ENCODE measurements around the gene RAB1A. TPM values are rescaled to one million over a fixed set of nuclear protein-coding genes. Genes with fewer than 3 reads are reported as not detected.

Gene RAB1A
- total RNA-seq, 1 experiment from 2014 or later = 79.1 TPM

DNA sequence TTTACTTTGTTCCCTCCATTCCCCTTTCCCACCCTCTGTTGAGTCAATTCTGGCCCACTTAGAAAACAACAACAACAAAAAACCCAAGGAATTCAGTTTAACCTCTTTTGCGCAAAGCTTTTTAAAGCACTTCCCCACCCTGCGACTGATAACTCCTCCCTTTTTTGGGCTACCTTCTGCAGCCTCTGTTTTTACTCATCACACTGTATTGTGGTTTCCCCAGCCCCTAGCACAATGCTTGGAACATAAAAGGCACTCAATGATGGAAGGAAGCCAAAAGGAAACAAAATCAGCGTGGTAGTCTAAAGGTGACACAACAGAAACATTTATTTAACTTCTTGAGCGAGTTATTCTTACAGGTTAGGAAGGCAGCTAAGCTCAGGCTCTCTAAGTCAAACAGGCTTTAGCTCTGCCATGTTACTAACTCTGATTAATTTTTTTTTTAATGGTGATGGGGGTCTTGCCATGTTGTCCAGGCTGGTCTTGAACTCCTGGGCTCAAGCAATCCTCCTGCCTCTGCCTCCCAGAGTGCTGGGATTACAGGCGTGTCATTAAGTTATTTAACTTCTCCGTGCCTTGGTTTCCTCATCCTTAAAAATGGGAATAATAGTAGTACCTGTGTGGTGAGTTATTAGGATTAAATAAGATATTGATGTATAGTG is 72.4 kb downstream of the RAB1A start:
- Histone ChIP-seq H3K4me2 (ENCODE audit: low read depth, low read length, poor library complexity, severe bottlenecking) (peak overlapping the region; percentile 85), H3K27me3 (ENCODE audit: low read length) (no peaks in the 10 kb centered on the region), H3K9me2 (replicated peaks; ENCODE audit: insufficient read depth, low read length) (no peaks in the 10 kb centered on the region), H2AFZ (ENCODE audit: low read length) (no peak overlapping the region), H3K4me1 (ENCODE audit: low read length) (peaks cover 63% of the 10 kb centered on the region), H3K9me3 (ENCODE audit: low read length) (no peaks in the 10 kb centered on the region), H4K20me1 (ENCODE audit: insufficient read depth, low read depth, low read length) (no peaks in the 10 kb centered on the region), H3K9ac (ENCODE audit: low read length) (peak overlapping the region; percentile 86), H3K27ac (ENCODE audit: low read length) (peak overlapping the region; percentile 76), H3K4me3 (ENCODE audit: low read length) (peak overlapping the region; percentile 87), H3K36me3 (ENCODE audit: insufficient read depth, low read length) (no peaks in the 10 kb centered on the region; the same call in 1 of the 2 replicates), H3K79me2 (ENCODE audit: low read length) (peaks cover 73% of the 10 kb centered on the region)
- DNase-seq = peak; percentile 75

DNA sequence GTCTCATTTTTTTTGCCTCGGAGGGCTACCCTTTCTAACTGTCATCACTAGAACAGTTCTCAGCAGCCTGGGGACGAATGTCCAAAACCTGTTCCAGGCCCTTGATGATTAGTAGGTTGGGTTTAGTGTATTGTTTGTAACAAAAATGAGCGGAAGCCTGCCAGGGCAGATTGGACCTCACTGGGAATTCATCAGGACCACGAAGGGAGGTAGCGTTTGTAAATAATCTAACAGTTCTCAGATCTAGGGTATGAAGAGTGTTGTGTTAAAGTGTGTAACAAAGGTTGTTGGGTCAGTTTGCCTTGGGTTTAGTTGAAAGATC is 72.9 kb downstream of the RAB1A start:
- Histone ChIP-seq H3K9me3 (ENCODE audit: low read length) (no peaks in the 10 kb centered on the region), H3K9me2 (replicated peaks; ENCODE audit: insufficient read depth, low read length) (no peaks in the 10 kb centered on the region), H4K20me1 (ENCODE audit: insufficient read depth, low read depth, low read length) (no peaks in the 10 kb centered on the region), H3K4me3 (ENCODE audit: low read length) (peak overlapping the region; percentile 87), H3K4me1 (ENCODE audit: low read length) (peaks cover 64% of the 10 kb centered on the region), H3K27ac (ENCODE audit: low read length) (peak overlapping the region; percentile 76), H3K36me3 (ENCODE audit: insufficient read depth, low read length) (peaks cover 2% of the 10 kb centered on the region; the same call in 1 of the 2 replicates), H3K27me3 (ENCODE audit: low read length) (no peaks in the 10 kb centered on the region), H2AFZ (ENCODE audit: low read length) (peak overlapping the region; percentile 32; the same call in 1 of the 2 replicates), H3K79me2 (ENCODE audit: low read length) (peaks cover 69% of the 10 kb centered on the region), H3K4me2 (ENCODE audit: low read depth, low read length, poor library complexity, severe bottlenecking) (peak overlapping the region; percentile 85), H3K9ac (ENCODE audit: low read length) (peak overlapping the region; percentile 86)
- DNase-seq = no peak

DNA sequence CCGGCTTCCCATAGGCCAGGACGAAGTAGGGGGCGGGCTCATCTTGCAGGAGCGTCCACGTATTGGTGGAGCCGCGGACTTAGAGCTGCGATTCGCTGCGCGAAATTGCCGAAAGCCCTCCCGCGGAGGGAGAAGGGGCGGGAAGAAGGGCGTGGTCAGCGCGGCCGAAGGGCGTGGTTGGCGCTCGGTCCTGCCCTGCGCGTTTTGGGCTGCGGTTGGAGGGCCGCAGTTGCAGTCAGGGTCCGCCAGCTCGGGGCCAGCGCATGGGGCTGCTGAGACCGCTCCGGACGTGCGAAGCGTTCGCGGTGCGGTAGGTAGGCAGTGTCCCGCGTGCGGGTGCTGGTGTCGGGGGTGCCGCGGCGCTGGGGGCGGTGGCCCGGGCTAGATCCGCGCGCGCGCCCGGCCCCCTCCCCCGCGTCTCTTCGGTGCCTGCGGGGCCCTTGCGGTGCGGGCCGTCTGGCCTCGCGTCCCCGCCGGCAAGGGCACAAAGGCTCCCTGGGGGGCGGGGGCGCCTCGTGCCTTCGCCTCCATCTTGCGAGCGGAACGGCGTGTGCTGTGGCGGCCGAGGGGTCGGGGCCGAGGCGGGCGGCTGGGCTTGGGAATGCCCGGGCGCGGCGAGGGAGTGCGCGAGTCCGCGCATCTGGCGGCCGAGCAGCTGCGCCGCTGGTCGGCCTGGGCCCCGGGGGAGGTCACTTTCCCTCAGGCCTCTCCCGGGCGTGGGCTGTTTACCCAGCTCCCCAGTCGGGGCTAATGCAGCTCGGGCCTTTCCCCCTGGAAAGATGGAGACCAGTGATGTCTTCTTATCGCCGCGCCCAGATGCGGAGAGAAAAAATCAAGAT is 73.5 kb downstream of the RAB1A start, which contains the start of gene CEP68:
Gene CEP68 (plus strand): TSS at position 202 of the 839 bp plus-strand sequence. CDS start 13,029 bp downstream, outside the sequence.
- Histone ChIP-seq H4K20me1 (ENCODE audit: insufficient read depth, low read depth, low read length) (no peaks in the 10 kb centered on the region), H3K9me3 (ENCODE audit: low read length) (no peaks in the 10 kb centered on the region), H3K9me2 (replicated peaks; ENCODE audit: insufficient read depth, low read length) (no peaks in the 10 kb centered on the region), H3K4me2 (ENCODE audit: low read depth, low read length, poor library complexity, severe bottlenecking) (peak within 1 kb of the TSS; percentile 93), H3K36me3 (ENCODE audit: insufficient read depth, low read length) (peaks cover 8% of the 10 kb centered on the region), H3K27me3 (ENCODE audit: low read length) (no peaks in the 10 kb centered on the region), H3K9ac (ENCODE audit: low read length) (peak within 1 kb of the TSS; percentile 86), H2AFZ (ENCODE audit: low read length) (peak within 1 kb of the TSS; percentile 82), H3K4me3 (ENCODE audit: low read length) (peak within 1 kb of the TSS; percentile 87), H3K79me2 (ENCODE audit: low read length) (peaks cover 63% of the 10 kb centered on the region), H3K4me1 (ENCODE audit: low read length) (peaks cover 69% of the 10 kb centered on the region), H3K27ac (ENCODE audit: low read length) (peak within 1 kb of the TSS; percentile 76)
- DNase-seq = peak; percentile 100

DNA sequence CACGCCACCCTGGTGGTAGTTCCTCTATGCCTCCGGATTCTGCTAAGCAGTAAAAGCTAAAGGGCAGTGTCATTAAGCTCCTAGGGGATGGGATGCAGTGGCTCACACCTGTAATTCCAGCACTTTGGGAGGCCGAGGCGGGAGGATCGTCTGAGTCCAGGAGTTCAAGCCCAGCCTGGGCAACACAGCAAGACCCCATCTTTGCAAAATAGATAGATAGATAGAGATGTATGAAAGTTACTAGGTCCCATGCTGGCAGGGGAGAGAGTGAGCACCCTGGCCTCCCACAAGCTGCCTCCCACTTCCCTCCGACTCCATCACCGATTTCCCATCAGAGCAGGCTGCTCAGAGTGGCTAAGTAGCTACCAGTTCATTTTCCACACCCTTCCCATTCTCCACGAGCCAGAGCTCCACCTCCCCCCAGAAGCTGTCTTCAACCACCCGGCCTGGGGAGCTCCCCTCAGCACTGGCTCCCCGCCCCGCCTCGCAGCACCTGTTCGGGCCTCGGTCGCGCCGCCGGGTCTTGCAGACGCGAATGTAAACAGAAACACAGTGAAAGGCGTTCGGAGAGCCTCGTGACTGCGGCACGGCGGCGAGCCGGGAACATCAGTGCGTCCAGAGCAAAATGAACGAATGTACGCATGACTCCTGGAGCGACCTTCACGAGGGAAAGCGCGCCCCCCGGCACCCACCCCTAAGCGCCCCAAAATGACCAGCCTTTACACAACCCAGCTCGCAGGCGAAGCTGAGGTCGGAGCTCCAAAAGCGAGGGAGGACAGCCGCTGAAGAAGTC is 74.3 kb downstream of the RAB1A start:
- Histone ChIP-seq H3K4me2 (ENCODE audit: low read depth, low read length, poor library complexity, severe bottlenecking) (peak overlapping the region; percentile 93), H3K79me2 (ENCODE audit: low read length) (peaks cover 56% of the 10 kb centered on the region), H3K4me3 (ENCODE audit: low read length) (peak overlapping the region; percentile 87), H2AFZ (ENCODE audit: low read length) (peak overlapping the region; percentile 82), H3K27me3 (ENCODE audit: low read length) (no peaks in the 10 kb centered on the region), H3K27ac (ENCODE audit: low read length) (peak overlapping the region; percentile 10; the same call in 1 of the 2 replicates), H4K20me1 (ENCODE audit: insufficient read depth, low read depth, low read length) (no peaks in the 10 kb centered on the region), H3K9me3 (ENCODE audit: low read length) (no peaks in the 10 kb centered on the region), H3K4me1 (ENCODE audit: low read length) (peaks cover 75% of the 10 kb centered on the region), H3K36me3 (ENCODE audit: insufficient read depth, low read length) (peaks cover 14% of the 10 kb centered on the region), H3K9me2 (replicated peaks; ENCODE audit: insufficient read depth, low read length) (no peaks in the 10 kb centered on the region), H3K9ac (ENCODE audit: low read length) (peak overlapping the region; percentile 74)
- no peak for DNase-seq

DNA sequence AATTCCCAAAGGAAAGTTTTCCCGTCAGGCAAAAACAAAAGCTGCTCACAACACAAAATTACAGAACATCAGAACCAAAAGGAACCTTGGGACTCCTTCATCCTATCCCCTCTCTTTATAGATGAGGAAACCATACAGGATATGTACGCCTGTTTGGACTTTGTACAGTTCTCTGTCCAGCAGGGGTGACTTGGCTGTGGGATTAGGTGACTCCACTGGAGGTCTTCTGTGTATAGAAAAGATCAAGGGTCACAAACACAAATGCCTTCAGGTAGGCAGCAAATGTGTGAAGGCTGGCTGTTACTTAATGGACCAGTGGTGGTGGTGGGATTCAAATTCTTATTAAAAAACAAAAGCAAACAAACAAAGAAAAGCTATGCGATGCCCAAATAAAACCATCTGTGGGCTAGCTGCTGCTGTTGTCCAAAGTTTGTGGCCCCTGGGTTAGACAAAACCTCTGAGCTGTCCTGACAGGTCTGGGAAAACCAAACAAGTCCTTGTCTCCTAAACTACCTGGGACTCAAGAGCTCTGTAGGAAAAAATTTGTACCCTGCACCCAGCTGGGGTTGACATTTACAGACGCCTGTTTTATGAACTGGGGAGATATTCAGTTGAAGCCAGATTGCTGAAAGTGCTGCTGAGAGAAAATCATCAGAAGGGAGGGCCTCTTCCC is 75.0 kb downstream of the RAB1A start:
- no peak overlapping the region for H2AFZ ChIP-seq (ENCODE audit: low read length)
- H3K4me3 ChIP-seq (ENCODE audit: low read length) = peak overlapping the region; percentile 87
- peaks cover 14% of the 10 kb centered on the region; the same call in 1 of the 2 replicates for H3K36me3 ChIP-seq (ENCODE audit: insufficient read depth, low read length)
- peaks cover 74% of the 10 kb centered on the region for H3K4me1 ChIP-seq (ENCODE audit: low read length)
- peak overlapping the region; percentile 93 for H3K4me2 ChIP-seq (ENCODE audit: low read depth, low read length, poor library complexity, severe bottlenecking)
- H3K27me3 ChIP-seq (ENCODE audit: low read length) = no peaks in the 10 kb centered on the region
- H4K20me1 ChIP-seq (ENCODE audit: insufficient read depth, low read depth, low read length) = no peaks in the 10 kb centered on the region
- H3K9ac ChIP-seq (ENCODE audit: low read length) = peak overlapping the region; percentile 74
- no peak for DNase-seq
- peak overlapping the region; percentile 33; the same call in 1 of the 2 replicates for H3K27ac ChIP-seq (ENCODE audit: low read length)
- H3K9me2 ChIP-seq (replicated peaks; ENCODE audit: insufficient read depth, low read length) = no peaks in the 10 kb centered on the region
- H3K9me3 ChIP-seq (ENCODE audit: low read length) = no peaks in the 10 kb centered on the region
- peaks cover 49% of the 10 kb centered on the region for H3K79me2 ChIP-seq (ENCODE audit: low read length)

DNA sequence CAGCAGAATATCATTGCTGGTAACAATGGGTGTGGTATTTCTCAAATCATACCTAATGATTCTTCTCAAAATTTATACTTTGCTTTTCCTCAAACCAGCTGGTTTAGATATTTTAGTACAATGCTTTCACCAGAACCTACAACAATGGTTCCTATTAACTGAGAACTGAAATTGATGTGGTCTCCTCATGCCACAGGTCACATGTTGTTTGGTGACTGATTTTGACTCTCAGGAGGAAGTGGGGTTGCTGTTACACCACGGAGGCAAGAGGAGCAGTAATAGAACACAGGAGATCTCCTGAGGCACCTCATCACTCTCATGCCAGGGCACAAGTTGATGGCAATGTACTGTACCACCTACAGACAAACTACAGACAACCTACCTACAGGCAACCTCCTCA is 76.7 kb downstream of the RAB1A start:
- no peaks in the 10 kb centered on the region for H4K20me1 ChIP-seq (ENCODE audit: insufficient read depth, low read depth, low read length)
- peak overlapping the region; percentile 4; the same call in 1 of the 2 replicates for H3K4me3 ChIP-seq (ENCODE audit: low read length)
- H3K79me2 ChIP-seq (ENCODE audit: low read length) = peaks cover 32% of the 10 kb centered on the region
- peaks cover 67% of the 10 kb centered on the region for H3K4me1 ChIP-seq (ENCODE audit: low read length)
- H3K27me3 ChIP-seq (ENCODE audit: low read length) = no peaks in the 10 kb centered on the region
- no peaks in the 10 kb centered on the region for H3K9me2 ChIP-seq (replicated peaks; ENCODE audit: insufficient read depth, low read length)
- H2AFZ ChIP-seq (ENCODE audit: low read length) = no peak overlapping the region
- DNase-seq = peak; percentile 67
- H3K9ac ChIP-seq (ENCODE audit: low read length) = peak overlapping the region; percentile 74; the same call in 1 of the 2 replicates
- peak overlapping the region; percentile 93 for H3K4me2 ChIP-seq (ENCODE audit: low read depth, low read length, poor library complexity, severe bottlenecking)
- peaks cover 16% of the 10 kb centered on the region; the same call in 1 of the 2 replicates for H3K36me3 ChIP-seq (ENCODE audit: insufficient read depth, low read length)
- H3K9me3 ChIP-seq (ENCODE audit: low read length) = no peaks in the 10 kb centered on the region; the same call in 1 of the 2 replicates
- peak overlapping the region; percentile 33 for H3K27ac ChIP-seq (ENCODE audit: low read length)

DNA sequence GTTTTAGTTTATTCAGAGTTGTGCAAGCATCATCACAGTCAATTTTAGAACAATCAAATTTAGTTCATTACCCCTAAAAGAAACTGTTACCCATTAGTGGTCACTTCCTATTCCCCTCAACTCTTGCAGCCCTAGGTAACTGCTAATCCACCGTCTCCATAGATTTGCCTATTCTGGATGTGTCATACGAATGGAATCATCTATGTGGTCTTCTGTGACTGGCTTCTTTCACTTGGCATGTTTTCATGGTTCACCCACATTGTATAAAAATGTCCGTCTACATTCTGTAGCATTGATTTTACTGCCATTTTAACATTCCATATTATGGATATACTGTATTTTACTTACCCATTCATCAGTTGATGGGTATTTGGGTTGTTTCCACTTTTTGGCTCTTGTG is 79.0 kb downstream of the RAB1A start:
- Histone ChIP-seq H4K20me1 (ENCODE audit: insufficient read depth, low read depth, low read length) (no peaks in the 10 kb centered on the region), H3K36me3 (ENCODE audit: insufficient read depth, low read length) (peaks cover 24% of the 10 kb centered on the region; the same call in 1 of the 2 replicates), H3K4me1 (ENCODE audit: low read length) (peaks cover 55% of the 10 kb centered on the region), H2AFZ (ENCODE audit: low read length) (no peak overlapping the region), H3K27me3 (ENCODE audit: low read length) (no peaks in the 10 kb centered on the region), H3K27ac (ENCODE audit: low read length) (no peak overlapping the region), H3K9me2 (replicated peaks; ENCODE audit: insufficient read depth, low read length) (no peaks in the 10 kb centered on the region), H3K4me3 (ENCODE audit: low read length) (no peak overlapping the region), H3K9me3 (ENCODE audit: low read length) (no peaks in the 10 kb centered on the region; the same call in 1 of the 2 replicates), H3K79me2 (ENCODE audit: low read length) (peaks cover 13% of the 10 kb centered on the region), H3K9ac (ENCODE audit: low read length) (no peak overlapping the region), H3K4me2 (ENCODE audit: low read depth, low read length, poor library complexity, severe bottlenecking) (no peak overlapping the region)
- no peak for DNase-seq

Measured in Karpas-422 (cell line).